K562 (cell line): ENCODE measurements around the gene CEND1. TPM values are rescaled to one million over a fixed set of nuclear protein-coding genes. Genes with fewer than 3 reads are reported as not detected.

Experiments used
- ARID2 ChIP-seq: fragments of 450-650 bp; IDR thresholded peaks from 2 replicates; pipeline ENCODE4 v1.6.1; 2017; ENCODE audit warnings: antibody characterized with exemption, mild to moderate bottlenecking
- ARNT ChIP-seq, 2 experiments: fragments of 450-650 bp; IDR thresholded peaks; 2 replicates each; pipeline ENCODE4 v1.6.1; 2016; ENCODE audit warnings: mild to moderate bottlenecking in 1 of 2
- BRD9 ChIP-seq: fragments of 450-650 bp; IDR thresholded peaks from 2 replicates; pipeline ENCODE4 v1.6.1; 2018; ENCODE audit warnings: low read depth; ENCODE audit not compliant: partially characterized antibody
- CBX3 ChIP-seq, 2 experiments: IDR thresholded peaks; 1 replicate in 1 of 2; 2 replicates in 1 of 2; pipeline ENCODE4 v1.6.1; 2012; ENCODE audit warnings: inconsistent platforms in 2 of 2, low read length in 2 of 2, borderline replicate concordance in 1 of 2, control low read depth in 1 of 2
- ETS2 ChIP-seq: IDR thresholded peaks from 2 replicates; pipeline ENCODE4 v1.6.1; 2016; ENCODE audit warnings: borderline replicate concordance, missing genetic modification characterization, mild to moderate bottlenecking, moderate library complexity, missing compliant biosample characterization; ENCODE audit not compliant: poor library complexity, severe bottlenecking
- GABPB2 ChIP-seq: fragments of 250-450 bp; sonication (Bioruptor Pico); conservative IDR thresholded peaks from 2 replicates; pipeline ENCODE4 v1.5.1; 2021; ENCODE audit warnings: mild to moderate bottlenecking
- GATA2 ChIP-seq: sonication (generic); formaldehyde crosslinking; IDR thresholded peaks from 2 replicates; pipeline ENCODE4 v1.4.0; 2020; ENCODE audit warnings: mild to moderate bottlenecking, missing genetic modification reagents
- GTF2E2 ChIP-seq: fragments of 200-800 bp; sonication (Bioruptor generic); IDR thresholded peaks from 2 replicates; pipeline ENCODE4 v1.6.1; 2016; ENCODE audit warnings: missing genetic modification characterization, missing compliant biosample characterization
- HDAC6 ChIP-seq: IDR thresholded peaks from 2 replicates; pipeline ENCODE4 v1.6.1; 2012; ENCODE audit warnings: low read depth, mild to moderate bottlenecking, control low read depth, inconsistent platforms, low read length, moderate library complexity
- HNRNPH1 ChIP-seq: fragments of 200-400 bp; formaldehyde crosslinking; optimal IDR thresholded peaks from 2 replicates; pipeline ENCODE3; 2017; ENCODE audit warnings: low read depth, mild to moderate bottlenecking, low read length, moderate library complexity
- HNRNPLL ChIP-seq: fragments of 200-400 bp; formaldehyde crosslinking; IDR thresholded peaks from 2 replicates; pipeline ENCODE4 v1.6.1; 2017; ENCODE audit warnings: low read length, low read depth, mild to moderate bottlenecking; ENCODE audit not compliant: poor library complexity, severe bottlenecking
- NFIC ChIP-seq: fragments of 450-650 bp; IDR thresholded peaks from 2 replicates; pipeline ENCODE4 v1.6.1; 2017; ENCODE audit warnings: mild to moderate bottlenecking, inconsistent platforms
- RBM22 ChIP-seq: fragments of 200-400 bp; formaldehyde crosslinking; IDR thresholded peaks from 2 replicates; pipeline ENCODE4 v1.6.1; 2018; ENCODE audit warnings: low read length, low read depth; ENCODE audit not compliant: poor library complexity, severe bottlenecking
- SAP30 ChIP-seq: fragments of 200-600 bp; sonication (generic); IDR thresholded peaks from 2 replicates; pipeline ENCODE4 v1.6.1; 2012; ENCODE audit warnings: borderline replicate concordance, low read depth, mild to moderate bottlenecking, moderate library complexity, low read length, control low read depth, inconsistent platforms; ENCODE audit not compliant: insufficient read depth, poor library complexity, severe bottlenecking
- TCF7 ChIP-seq: sonication (generic); IDR thresholded peaks from 2 replicates; pipeline ENCODE4 v1.6.1; 2016; ENCODE audit warnings: antibody characterized with exemption, borderline replicate concordance
- TEAD2 ChIP-seq: fragments of 450-650 bp; IDR thresholded peaks from 2 replicates; pipeline ENCODE4 v1.6.1; 2016; ENCODE audit warnings: missing genetic modification characterization, control low read depth, missing compliant biosample characterization
- YY1 ChIP-seq, 3 experiments: IDR thresholded peaks; 2 replicates each; pipeline ENCODE4 v1.6.1; 2011; ENCODE audit warnings: low read length in 2 of 3, mild to moderate bottlenecking in 2 of 3, moderate library complexity in 2 of 3, borderline replicate concordance in 1 of 3, control low read depth in 1 of 3, low read depth in 1 of 3; ENCODE audit not compliant: insufficient read depth in 3 of 3, insufficient replicate concordance in 2 of 3, control insufficient read depth in 1 of 3, insufficient read length in 1 of 3; ENCODE audit errors: extremely low read depth in 1 of 3
- ZNF12 ChIP-seq: sonication (generic); formaldehyde crosslinking; IDR thresholded peaks from 2 replicates; pipeline ENCODE4 v1.4.0; 2020; ENCODE audit warnings: mild to moderate bottlenecking, missing genetic modification reagents
- ZNF324 ChIP-seq: fragments of 250-450 bp; sonication (Bioruptor Pico); IDR thresholded peaks from 2 replicates; pipeline ENCODE4 v1.4.0; 2020; ENCODE audit warnings: mild to moderate bottlenecking
- ZNF507 ChIP-seq: conservative IDR thresholded peaks from 2 replicates; pipeline ENCODE4 v1.6.1; 2017; ENCODE audit warnings: missing genetic modification characterization, missing compliant biosample characterization
- polyA plus RNA-seq, 8 experiments: library from polyadenylated mRNA; depleted of rRNA in 4 of 8; stranded (reverse) in 5 of 8; unstranded in 3 of 8; fragments of >200 nt; fragmentation: Nextera tagmentation in 2 of 8; fragmentation: Illumina TruSeq in 1 of 8; extraction: Ambion mirVana in 2 of 8; extraction: Trizol in 1 of 8; gene quantifications; 2 replicates each; pipeline versions ENCODE4 v1.2.1 to v1.2.3, GENCODE V29; 2011 to 2014; ENCODE audit warnings: inconsistent platforms in 1 of 8, missing spikeins in 1 of 8
- total RNA-seq, 7 experiments: library from RNA; depleted of rRNA in 6 of 7; stranded (reverse); fragments of >200 nt in 6 of 7; fragmentation: Illumina TruSeq in 2 of 7; extraction: Trizol in 2 of 7; gene quantifications; 2 replicates each; pipeline versions ENCODE4 v1.2.1 to v1.2.3, GENCODE V29; 2011 to 2021; ENCODE audit warnings: low replicate concordance in 1 of 7
- TF ChIP-seq, protein P1 (sequence below): IDR thresholded peaks from 2 replicates; pipeline ENCODE4 v1.6.1; 2016; ENCODE audit warnings: missing genetic modification characterization, missing compliant biosample characterization
- TF ChIP-seq, protein P2 (sequence below): sonication (generic); formaldehyde crosslinking; IDR thresholded peaks from 2 replicates; pipeline ENCODE4 v1.4.0; 2020; ENCODE audit warnings: mild to moderate bottlenecking, missing genetic modification reagents
- TF ChIP-seq, protein P3 (sequence below): fragments of 250-450 bp; sonication (Bioruptor Pico); IDR thresholded peaks from 2 replicates; pipeline ENCODE4 v1.8.0; 2022; ENCODE audit warnings: inconsistent platforms, mild to moderate bottlenecking, moderate library complexity, borderline replicate concordance

Gene CEND1
- total and polyA plus RNA-seq, 9 of the 15 experiments (the other 6 are each of a cell fraction or from before 2014, with no cell fraction given), result 0.13 to 0.18 (median 0.16) TPM; not detected in 6

DNA sequence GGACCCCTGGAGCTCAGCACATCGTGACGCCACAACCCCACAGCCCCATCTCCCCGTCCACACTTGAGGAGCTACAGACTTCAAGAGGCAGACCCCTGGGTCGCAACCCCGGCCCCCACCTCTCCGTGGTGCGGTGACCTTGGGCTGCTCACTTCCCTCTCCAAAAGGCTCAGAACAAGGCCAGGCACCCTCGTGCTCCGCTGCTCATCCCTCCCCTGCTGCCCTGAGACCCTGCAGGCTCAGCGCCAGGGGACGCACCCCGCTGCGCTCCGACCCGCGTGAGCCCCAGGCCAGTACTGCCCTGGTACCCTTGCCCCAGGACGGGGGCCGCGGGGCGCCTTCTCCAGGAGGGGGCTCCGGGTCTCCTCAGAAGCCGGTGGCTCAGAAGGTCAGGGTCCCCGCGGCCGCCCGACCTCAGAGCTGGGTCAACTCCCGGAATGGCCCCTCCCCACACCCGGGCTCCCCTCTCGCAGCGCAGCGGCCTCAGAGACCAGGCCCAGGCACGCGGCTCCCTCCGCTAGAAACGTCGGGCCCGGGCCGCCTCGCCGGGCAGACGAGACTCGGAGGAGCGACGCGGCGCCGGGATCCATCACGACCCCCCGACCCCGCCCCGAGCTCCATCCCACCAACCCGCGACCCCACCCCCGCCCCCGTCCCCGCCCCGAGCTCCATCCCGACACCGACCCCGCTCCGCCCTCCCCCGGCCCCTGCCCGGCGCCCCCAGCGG lies 13.2 kb downstream of the CEND1 start (continued):
- TF ChIP-seq, protein P1, sequence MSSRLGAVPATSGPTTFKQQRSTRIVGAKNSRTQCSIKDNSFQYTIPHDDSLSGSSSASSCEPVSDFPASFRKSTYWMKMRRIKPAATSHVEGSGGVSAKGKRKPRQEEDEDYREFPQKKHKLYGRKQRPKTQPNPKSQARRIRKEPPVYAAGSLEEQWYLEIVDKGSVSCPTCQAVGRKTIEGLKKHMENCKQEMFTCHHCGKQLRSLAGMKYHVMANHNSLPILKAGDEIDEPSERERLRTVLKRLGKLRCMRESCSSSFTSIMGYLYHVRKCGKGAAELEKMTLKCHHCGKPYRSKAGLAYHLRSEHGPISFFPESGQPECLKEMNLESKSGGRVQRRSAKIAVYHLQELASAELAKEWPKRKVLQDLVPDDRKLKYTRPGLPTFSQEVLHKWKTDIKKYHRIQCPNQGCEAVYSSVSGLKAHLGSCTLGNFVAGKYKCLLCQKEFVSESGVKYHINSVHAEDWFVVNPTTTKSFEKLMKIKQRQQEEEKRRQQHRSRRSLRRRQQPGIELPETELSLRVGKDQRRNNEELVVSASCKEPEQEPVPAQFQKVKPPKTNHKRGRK (tag), result no peak
- no peak for TF ChIP-seq ETS2
- TF ChIP-seq ZNF324 (CRISPR knock-in tag), result no peak
- no peak for TF ChIP-seq CBX3 (IDR thresholded peaks at IDR 0.05; ENCODE audit: borderline replicate concordance in 1 of 2, low read length in 2 of 2)
- TF ChIP-seq BRD9, result no peak
- TF ChIP-seq, protein P2, sequence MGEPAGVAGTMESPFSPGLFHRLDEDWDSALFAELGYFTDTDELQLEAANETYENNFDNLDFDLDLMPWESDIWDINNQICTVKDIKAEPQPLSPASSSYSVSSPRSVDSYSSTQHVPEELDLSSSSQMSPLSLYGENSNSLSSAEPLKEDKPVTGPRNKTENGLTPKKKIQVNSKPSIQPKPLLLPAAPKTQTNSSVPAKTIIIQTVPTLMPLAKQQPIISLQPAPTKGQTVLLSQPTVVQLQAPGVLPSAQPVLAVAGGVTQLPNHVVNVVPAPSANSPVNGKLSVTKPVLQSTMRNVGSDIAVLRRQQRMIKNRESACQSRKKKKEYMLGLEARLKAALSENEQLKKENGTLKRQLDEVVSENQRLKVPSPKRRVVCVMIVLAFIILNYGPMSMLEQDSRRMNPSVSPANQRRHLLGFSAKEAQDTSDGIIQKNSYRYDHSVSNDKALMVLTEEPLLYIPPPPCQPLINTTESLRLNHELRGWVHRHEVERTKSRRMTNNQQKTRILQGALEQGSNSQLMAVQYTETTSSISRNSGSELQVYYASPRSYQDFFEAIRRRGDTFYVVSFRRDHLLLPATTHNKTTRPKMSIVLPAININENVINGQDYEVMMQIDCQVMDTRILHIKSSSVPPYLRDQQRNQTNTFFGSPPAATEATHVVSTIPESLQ (CRISPR knock-in tag), result peak; percentile 70; the same call in 1 of the 2 replicates
- TF ChIP-seq GABPB2, result no peak
- no peak for TF ChIP-seq GATA2 (CRISPR knock-in tag)
- TF ChIP-seq ARNT (IDR thresholded peaks at IDR 0.05), result no peak
- no peak for TF ChIP-seq ZNF12 (CRISPR knock-in tag)
- TF ChIP-seq GTF2E2, result no peak
- TF ChIP-seq HNRNPLL, result no peak
- TF ChIP-seq NFIC, result peak; percentile 22; the same call in 1 of the 2 replicates
- TF ChIP-seq ARID2, result no peak
- TF ChIP-seq HDAC6, result no peak
- TF ChIP-seq RBM22, result no peak
- TF ChIP-seq ZNF507 (tag), result no peak
- TF ChIP-seq TEAD2 (tag), result no peak
- TF ChIP-seq, protein P3, sequence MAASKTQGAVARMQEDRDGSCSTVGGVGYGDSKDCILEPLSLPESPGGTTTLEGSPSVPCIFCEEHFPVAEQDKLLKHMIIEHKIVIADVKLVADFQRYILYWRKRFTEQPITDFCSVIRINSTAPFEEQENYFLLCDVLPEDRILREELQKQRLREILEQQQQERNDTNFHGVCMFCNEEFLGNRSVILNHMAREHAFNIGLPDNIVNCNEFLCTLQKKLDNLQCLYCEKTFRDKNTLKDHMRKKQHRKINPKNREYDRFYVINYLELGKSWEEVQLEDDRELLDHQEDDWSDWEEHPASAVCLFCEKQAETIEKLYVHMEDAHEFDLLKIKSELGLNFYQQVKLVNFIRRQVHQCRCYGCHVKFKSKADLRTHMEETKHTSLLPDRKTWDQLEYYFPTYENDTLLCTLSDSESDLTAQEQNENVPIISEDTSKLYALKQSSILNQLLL (CRISPR knock-in tag), result no peak
- peak; percentile 41 for TF ChIP-seq SAP30
- no peak for TF ChIP-seq HNRNPH1
- TF ChIP-seq TCF7, result no peak
- TF ChIP-seq YY1 (IDR thresholded peaks at IDR 0.05; ENCODE audit: borderline replicate concordance in 1 of 3, control insufficient read depth in 1 of 3, extremely low read depth in 1 of 3, insufficient read depth in 3 of 3, insufficient read length in 1 of 3, insufficient replicate concordance in 2 of 3, low read depth in 1 of 3, low read length in 2 of 3), result no peak
